ENCODE measurements around the gene ASNSD1.

The ASNSD1 gene

DNA sequence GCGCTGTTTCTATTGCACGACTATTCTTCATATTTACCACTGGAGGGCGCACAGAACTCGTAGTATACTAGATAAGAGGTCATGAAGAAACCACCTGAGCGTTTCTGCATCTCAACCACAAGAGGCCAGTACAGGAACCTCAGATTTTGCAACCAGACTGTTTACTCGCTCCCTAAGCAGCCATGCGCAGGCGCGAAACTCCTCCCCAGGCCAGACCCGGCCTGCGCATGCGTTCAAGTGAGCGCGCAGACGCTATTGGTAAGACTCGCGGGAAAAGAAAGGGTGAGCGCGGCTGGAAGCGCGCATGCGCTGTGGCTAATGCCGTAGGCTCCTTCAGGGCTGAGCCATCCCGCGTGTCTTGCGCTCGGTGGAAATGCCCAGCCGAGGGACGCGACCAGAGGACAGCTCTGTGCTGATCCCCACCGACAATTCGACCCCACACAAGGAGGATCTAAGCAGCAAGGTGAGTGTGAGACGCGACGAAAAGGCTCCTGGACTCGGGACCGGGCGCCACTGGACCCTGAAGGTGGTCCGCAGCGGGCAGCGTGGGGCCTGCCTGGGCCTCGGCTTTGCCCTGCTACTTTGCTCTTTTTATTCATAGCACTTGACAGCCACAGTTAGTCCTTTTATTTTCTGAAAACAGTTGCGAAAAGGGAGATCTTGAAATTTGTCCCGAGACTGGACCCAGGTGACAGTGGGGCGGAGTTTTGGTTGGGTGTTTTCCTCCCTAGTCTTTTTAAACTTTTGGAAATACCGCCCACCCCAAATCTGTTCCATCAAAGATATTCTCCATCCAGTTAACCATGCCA lies at the start of gene ASNSD1:
TSS of gene ASNSD1 (plus strand) at position 312 of the 809 bp plus-strand sequence. CDS start 4,674 bp downstream, outside the sequence.
- DNase-seq, result peak; percentile 98 to 99

DNA sequence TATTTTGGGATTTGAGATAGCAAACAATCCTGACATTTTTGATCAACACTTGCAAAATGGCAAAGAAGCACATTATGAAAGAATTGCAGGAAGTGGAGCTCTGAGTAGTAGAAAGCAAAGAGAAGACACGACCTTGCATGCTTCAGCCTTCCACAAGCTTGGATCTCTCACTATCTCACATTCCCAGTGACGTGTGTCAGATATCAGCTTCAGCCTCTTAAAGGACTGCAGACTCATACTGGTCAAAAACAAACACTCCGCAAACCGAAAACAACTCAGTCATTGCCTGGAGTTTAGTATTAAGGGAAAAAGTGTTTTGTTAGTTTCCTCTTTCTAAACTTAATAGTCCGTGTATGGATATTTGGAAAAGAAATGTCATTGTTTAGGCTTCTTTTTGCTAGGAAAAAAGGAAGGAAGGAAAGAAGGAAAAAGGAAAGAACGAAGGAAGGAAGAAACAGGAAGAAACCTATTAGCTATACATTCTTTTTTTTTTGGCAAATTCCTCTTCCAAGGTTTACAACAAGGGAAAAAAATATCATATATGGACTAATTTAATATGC lies 48.1 kb upstream of the ASNSD1 start:
- no peak for DNase-seq

DNA sequence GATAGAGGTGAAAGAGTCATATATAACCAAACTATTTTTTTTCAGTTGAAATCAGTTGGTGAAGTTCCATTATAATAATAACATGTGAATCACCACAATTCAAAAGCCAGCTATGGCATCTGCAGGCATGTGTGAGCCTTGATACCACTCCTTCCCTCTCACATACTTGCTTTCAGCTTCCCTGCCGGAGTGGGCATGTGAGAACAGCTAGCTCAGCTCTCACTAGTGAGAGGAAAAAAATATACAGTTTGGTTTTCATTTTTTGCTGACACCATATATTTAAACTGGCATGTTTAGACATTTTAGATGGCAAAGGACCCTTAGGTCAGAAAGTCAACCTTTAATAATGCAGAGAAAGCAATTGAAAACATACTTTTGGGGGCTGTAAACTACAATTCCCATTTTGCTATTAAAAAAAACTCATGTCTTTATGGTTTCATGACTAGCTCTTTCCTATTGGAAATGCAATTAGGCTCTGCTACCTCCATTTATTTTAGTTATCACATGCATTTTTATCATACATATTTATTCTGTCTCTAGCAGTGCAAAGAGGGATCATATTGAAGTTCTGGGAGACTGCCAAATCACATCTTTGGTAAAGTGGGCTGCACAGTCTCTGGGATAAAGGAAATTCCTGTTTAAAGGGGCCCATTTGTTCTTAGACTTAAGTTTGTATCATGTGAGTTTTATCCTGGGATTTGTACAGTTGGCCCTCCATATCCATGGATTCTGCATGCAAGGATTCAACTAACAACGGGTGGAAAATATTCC lies 47.4 kb upstream of the ASNSD1 start:
- peak in 1 of 2 experiments; percentile 1 for DNase-seq

DNA sequence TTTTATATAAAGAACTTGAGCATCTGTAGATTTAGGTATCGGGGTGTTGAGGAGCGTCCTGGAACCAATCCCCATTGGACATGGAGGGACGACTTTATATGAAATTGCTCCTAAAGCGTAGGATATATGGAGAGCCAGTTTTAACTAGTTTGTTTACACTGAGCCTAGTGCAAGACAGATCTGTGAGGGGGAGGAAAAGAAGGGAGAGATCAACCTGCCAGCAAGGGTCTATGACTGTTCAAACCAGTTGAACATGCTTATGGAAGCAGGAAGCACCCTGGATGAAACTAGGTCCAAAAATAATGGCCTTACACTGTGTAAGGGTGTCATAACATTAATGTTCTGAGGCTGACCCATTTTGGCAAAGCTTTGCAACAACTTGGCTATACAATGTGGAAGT lies 46.7 kb upstream of the ASNSD1 start:
- no peak for DNase-seq

DNA sequence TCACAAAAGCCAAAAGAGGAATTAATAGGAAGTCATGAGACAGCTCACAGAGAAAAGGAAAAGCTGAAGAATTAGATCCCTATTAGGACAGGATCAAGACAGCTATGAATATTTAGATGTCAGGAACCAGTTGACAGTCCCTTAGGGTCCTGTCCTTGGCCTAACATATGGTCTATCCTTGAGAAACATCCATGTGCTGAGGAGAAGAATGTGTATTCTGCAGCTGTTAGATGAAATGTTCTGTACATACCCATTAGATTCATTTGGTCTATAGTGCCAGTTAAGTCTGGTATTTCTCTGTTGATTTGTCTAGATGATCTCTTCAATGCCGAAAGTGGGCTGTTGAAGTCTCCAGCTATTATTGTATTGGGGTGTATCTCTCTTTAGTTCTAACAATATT lies 43.1 kb upstream of the ASNSD1 start:
- DNase-seq, result no peak

DNA sequence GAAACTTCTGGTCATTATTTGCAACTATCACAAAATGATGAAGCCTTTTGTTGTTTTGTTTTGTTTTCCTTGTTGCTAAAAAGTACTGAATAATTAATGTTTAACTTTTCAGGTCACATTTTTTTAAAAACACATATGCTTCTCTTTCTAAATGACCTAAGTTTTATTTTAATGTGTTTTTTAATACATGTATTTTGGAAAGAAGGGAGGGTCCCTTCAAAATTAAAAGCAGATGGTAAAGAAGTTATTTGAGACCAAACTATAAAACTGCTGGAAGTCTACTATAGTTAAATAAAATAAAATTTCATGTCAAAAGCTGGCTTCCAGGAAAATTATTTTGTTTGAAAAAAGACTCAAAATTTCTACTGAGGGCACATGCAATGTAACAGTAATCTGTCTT lies 39.5 kb upstream of the ASNSD1 start:
- DNase-seq, result no peak

DNA sequence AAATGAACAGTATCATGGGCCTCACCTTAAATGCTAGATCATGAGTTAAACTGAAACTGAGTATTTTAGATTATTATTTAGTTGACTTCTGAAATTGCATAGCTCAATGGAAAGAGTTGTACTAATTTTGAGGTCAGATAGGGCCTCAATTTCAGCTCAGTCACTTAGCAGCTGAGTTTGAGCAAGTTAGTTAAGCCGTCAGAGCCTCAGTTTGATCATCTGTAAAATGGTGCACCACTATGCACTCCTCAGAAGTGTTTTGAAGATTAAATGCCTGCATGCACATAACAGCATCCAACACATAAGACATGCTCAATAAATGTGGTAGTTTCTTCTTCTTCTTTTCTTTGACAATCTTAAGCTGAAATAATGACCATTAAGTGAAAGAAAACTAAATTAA lies 38.2 kb upstream of the ASNSD1 start:
- no peak for DNase-seq

DNA sequence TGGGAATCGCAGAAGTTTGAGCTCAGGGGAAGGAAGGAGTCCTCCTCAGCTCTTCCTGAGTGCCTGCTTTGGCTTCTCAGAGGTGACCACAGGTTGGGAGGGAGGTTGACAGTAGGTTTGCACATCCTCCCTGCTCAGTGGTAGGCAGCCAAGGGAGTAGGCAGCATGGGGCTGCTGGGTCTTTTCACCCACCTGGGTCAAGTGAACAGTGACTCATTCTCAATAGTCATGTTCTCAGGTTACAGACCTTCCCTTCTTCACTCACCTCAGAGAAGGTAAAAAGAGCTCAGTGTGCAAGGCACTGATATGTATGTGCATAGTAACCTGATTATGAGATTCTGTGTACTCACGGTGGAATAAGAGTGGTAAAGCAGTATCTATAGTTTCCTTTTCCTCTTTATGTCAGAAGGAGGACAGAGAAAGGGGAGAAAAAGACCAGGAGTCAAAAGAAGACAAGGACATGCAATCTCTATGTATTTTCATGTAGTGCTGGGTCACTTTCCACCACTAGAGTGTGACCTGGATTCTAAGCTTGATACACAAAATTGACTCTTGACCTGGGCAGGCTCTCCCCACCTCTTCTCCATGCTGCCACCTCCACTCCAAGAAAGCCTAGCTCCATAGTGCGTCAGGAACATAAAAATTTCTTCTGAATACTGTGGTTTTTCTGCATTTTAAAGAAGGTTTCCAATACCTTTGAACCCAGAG lies 36.5 kb upstream of the ASNSD1 start:
- DNase-seq, result no peak

DNA sequence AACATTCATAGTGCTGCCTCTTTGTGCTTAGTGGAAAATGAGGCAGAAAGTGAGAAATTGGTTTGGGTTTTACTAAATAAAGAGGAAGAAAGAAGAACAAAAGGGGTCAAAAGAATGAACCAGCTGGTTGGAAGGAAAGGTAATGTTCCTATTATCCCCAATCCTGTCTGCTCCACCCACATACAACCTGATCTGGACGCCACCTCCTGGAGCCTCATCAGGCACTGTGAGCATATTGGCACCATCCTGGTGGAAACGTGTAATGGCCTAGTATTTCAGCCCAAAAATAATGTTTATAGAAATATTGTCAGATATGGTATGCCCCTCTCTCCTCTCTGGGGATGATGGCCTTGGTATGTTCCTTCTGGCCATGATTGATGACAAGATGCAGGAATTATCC lies 35.6 kb upstream of the ASNSD1 start:
- DNase-seq, result no peak

DNA sequence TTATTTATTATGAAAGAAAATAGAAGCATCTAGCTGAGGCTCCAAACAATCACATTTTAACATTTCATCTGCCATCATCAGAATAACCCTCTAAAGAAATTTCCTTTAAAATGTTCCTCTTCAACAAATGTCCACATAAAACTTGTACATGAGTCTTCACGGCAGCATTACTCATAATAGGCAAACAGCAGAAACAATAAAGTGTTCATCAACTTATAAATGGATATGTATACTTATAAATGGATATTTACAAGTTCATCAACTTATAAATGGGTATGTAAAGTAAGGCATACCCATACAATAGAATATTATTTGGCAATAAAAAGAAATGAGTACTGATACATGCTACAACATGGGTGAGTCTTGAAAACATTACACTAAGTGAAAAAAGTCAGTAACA lies 33.5 kb upstream of the ASNSD1 start:
- DNase-seq, result no peak

DNA sequence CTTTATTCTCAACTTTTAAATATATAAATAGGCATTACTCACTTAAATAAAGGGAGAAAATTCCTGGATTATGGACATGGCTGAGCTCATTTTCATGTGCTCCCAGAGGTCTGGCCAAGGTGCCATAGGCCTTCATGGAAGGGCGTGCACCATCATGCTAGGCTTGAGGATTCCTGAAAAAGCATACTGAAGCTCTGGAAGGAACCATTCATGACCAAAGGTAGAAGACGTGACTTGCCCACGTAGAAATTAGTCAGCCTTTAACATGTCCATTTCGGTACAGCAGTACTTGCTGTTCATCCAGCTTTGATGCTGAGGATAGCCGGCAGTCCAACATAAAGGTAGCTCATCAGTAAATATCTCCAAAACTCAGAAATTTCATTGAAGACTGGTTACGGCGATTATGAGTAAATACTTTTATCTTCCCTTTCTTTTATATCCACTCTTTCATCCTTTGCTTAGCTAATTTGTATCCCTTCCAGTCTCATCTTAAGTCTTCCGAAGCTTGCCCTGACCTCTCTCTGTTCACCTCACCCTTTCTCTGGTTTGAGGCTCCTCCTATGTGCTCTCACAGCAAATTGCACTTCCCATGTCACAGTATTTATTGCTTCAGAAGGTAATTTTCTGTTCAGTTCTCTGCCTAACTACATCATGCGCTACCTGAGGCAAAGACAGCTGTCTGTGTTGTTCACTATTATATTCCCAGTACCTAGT lies 32.3 kb upstream of the ASNSD1 start:
- no peak for DNase-seq

DNA sequence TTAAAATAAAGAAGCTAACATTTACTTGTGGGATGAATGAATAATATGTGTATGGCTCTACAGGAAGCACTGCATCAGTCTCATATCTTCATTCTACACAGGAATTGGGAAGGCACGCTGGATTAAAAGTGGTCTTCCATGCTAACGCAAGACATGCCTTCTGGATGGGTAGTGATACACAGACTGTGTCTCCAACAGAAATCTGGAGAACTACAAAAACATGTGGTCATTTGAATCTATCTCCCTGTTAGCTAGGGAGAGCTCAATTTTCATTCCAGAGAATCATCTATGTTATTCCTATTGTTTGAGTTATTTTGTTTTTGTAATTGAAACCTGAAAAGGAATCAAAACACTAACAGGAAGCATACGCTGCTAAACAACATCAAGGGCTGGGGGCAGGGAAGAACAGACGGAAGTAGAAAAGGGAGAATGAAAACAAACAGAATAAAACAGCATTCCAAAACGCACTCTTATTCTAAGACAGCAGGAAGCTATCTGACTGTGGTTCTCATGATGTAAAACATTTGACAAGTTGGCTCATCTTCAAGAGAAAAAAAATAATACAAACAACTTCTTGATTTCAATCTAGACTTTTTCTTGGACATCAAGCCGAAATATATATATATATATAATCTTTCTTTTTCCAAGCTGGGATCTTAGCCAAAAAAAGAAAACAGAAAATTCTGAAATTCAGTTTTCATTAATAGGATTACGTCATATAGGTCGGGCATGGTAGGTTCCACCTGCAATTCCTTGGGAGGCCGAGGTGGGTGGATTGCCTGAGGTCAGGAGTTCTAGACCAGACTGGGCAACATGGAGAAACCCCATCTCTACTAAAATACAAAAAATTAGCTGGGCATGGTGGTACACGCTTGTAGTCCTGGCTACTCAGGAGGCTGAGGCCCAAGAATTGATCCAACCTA lies 31.5 kb upstream of the ASNSD1 start:
- DNase-seq, result no peak

DNA sequence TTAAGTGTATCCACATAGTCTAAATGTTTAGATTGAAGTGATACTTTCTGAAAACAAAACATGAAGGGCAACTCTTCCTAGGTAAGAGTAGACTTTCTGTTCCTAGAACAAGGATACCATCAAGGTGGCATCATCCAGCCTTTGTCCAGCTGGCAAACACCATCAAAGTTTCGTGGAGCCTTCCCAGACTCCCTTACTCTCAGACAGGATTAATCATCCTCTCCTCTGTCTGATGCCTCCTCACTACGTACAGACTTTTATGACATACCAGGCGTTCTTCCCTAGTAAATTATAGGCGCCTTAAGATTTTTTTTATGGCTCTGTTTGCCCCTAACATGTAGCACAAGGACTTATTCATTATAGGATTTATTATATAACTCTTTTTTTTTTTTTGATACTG lies 29.4 kb upstream of the ASNSD1 start:
- DNase-seq, result no peak

DNA sequence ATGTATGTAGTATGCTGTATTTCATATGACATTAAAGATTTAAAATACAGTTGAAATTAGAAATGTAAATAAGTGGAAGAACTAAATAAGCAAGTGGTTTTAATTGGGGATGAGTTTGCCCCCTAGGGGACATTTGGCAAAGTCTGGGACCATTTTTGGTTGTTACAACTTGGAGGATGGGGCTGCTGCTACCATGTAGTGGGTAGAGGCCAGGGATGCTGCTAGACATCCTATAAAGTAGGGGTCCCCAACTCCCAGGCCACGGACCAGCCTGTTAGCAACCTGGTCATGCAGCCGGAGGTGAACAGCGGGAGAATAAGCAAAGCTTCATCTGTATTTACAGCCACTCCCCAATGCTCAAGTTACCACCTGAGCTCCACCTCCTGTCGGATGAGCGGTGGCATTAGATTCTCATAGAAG lies 27.9 kb upstream of the ASNSD1 start:
- DNase-seq, result no peak

DNA sequence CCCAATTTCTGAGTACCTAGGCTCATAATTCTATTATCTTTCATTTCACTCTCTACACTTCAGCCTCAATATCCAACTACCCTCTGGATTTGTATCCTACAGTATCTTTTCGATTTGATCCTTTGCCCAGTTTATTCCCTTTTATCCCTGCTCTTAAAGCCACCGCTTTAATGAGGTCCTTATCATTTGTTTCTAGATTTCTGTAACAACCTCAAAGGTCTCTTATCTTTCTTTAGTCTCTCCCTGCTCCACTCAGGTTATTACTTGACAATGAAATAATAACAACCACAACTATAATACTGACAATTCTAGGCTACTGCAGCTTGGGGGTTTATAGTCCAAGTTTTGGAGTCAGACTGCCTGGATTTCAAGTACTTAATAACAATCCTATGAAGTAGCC lies 25.9 kb upstream of the ASNSD1 start:
- DNase-seq, result no peak

DNA sequence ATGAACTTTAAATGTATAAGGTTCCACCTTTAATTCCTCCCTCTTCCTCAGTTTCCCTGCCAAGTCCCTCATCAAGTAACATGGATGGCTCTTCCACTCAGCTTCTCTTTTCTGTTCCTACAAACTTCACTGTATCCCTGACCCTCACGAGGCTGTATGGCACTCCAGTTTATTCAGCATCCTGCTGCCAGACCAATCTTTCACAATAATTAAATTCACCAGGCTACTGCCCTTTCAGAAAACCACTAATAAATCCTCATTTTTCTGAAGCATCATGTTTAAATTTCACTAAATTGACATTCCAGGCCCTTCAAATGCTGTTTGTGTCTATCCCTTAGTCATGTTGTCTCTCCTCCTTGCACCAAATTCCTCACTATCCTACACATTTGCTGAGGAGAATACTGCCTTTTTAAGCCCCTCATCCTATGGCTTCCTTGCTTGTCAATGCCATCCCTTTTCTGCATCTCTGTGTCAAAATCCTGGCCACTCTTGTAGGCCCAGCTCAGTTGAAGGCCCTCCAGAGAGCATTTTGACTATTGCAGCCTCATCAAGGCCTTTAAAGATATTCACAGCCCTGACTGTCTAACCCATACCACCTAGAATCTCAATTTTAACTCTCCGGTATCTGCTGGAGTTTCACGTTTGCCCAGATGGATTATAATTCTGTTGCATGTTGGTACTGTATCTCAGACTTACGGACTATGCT lies 22.8 kb upstream of the ASNSD1 start:
- DNase-seq, result no peak

DNA sequence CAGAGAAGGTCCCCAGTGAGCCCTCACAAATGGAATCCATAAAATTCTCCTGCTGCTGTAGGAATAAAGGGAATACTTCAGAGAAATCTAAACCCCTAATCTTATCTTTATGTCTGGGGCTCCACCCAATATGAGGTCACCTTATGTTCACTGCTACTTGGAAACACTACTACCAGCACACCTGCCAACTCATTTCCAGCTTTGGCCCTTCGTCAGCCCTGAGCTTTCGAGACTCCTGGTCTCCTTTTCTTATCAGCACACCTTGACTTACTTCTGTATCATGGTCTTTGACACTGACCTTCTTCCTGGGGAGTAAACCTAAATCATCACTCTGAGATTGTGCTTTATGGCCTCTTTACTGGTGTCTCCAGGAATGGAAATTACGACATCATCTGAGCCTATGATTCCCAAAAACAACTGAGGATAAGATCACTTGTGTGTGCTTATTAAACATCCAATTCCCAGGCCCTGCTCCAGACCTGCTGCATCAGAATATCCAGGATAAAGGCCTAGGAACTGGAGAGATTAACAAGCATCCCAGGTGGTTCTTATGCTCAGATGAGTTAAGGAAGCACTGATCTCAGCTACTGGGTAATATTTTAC lies 22.2 kb upstream of the ASNSD1 start:
- no peak for DNase-seq

DNA sequence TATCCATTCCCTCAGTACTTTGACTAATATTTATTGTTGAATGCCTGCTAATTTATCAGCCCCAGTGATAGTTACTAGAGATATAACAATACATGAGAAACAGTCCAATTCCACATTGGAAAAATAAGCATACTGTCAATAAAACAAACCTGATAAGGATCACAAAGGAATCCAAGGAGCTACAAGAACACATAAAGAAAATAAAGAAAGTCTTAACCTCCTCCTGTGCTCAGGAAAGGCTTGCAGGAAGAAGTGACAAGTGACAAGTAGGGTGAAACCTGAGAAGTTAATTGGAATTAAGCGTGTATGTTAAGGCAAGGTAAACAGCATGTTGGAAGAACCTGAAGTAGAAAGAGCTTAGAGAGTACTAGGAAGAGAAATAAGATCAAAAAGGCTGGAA lies 20.3 kb upstream of the ASNSD1 start:
- peak in 1 of 2 experiments; percentile 42 for DNase-seq

DNA sequence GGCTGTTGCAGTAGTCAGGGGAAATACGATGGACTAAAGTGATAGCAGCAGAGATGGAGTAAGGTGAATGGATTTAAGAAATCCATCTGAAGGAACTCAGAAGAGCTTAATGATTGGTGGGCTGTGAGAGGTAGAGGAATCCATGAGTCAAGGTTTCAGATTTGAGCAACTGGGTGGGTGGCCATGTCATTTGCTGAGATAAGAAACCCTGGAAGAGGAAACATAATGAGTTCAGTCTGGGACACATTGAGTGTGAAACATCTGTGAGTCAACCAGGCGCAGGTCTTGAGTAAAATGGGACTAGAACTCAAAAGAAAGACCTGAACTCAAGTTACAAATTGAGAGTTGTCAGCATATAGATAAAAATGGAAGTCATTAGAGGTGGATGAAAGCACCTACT lies 19.7 kb upstream of the ASNSD1 start:
- DNase-seq, result no peak

DNA sequence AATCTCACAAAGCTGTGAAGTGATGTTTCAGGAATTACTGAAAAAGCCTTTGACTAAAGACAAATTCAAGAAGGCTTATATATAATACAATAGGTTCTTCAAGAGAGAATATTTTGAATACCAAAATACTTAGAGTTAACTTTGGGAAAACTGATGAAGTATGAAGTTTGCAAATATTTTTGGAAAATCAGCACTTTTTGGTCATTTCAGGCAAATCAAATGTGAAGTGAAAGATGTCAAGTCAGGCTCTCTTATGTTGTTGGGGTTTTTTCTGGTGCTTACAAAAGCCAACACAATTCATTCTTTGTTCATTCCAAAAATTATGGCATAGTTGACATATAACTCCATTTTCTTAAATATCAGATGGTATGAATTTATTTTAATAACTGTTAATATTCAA lies 14.7 kb upstream of the ASNSD1 start:
- DNase-seq, result no peak

All from NCI-H524 (cell line).